ENCODE data around the gene PCSK4. TPM values are rescaled to one million over a fixed set of nuclear protein-coding genes. Genes with fewer than 3 reads are reported as not detected.

The PCSK4 gene
- total and polyA plus RNA-seq, 9 of the 15 experiments (the other 6 are each of a cell fraction or from before 2014, with no cell fraction given): 0.01 to 9.1 (median 2.1) TPM; not detected in 1

- TF ChIP-seq ZNF511 (CRISPR knock-in tag; IDR thresholded peaks at IDR 0.05) (peak; percentile 71; the same call in 1 of the 2 replicates), TCF7L2 (IDR thresholded peaks at IDR 0.05; ENCODE audit: low read depth, low read length) (no peak), ZNF740 (CRISPR knock-in tag; IDR thresholded peaks at IDR 0.05) (no peak), ZNF740 (tag; IDR thresholded peaks at IDR 0.05) (no peak), TSHZ1 (CRISPR knock-in tag; IDR thresholded peaks at IDR 0.05) (no peak), RFX5 (IDR thresholded peaks at IDR 0.05; ENCODE audit: low read depth, low read length) (0 out of 2 replicates have a peak, but pooled peaks have one; percentile 54), ZNF239 (CRISPR knock-in tag; IDR thresholded peaks at IDR 0.05) (no peak), HSF4 (CRISPR knock-in tag; IDR thresholded peaks at IDR 0.05; ENCODE audit: borderline replicate concordance) (no peak), IRF2 (CRISPR knock-in tag; IDR thresholded peaks at IDR 0.05) (no peak), HNRNPL (IDR thresholded peaks at IDR 0.05; ENCODE audit: low read depth, low read length) (0 out of 2 replicates have a peak, but pooled peaks have one; percentile 31), ZNF512 (tag; IDR thresholded peaks at IDR 0.05) (no peak), CHD1 (IDR thresholded peaks at IDR 0.05; ENCODE audit: low read length) (peak; percentile 93), ETV5 (CRISPR knock-in tag; IDR thresholded peaks at IDR 0.05; ENCODE audit: low read depth) (peak; percentile 85), FUS (optimal IDR thresholded peaks at IDR 0.05; ENCODE audit: low read depth, low read length) (peak; percentile 92), POLR2A (conservative IDR thresholded peaks at IDR 0.05) (peak; percentile 99), MAX (CRISPR knock-in tag; IDR thresholded peaks at IDR 0.05) (peak; percentile 92), ZBTB7A (IDR thresholded peaks at IDR 0.05; ENCODE audit: borderline replicate concordance, control insufficient read depth, low read depth, low read length) (peak; percentile 33; the same call in 1 of the 2 replicates), SUPT5H (IDR thresholded peaks at IDR 0.05) (peak; percentile 99), EP300 (IDR thresholded peaks at IDR 0.05; ENCODE audit: low read length) (no peak), MYBL2 (IDR thresholded peaks at IDR 0.05; ENCODE audit: low read depth) (no peak), MYBL2 (CRISPR knock-in tag; IDR thresholded peaks at IDR 0.05; ENCODE audit: borderline replicate concordance) (no peak), ZNF778 (CRISPR knock-in tag; IDR thresholded peaks at IDR 0.05) (no peak)
Observed at GRCh38 chr19:1438035-1438932, 51.9 kb downstream of the PCSK4 start, which contains the start of gene RPS15 (continued).
